Osteocyte (in vitro differentiated cells): ENCODE measurements around the gene SLC5A1. TPM values are rescaled to one million over a fixed set of nuclear protein-coding genes. Genes with fewer than 3 reads are reported as not detected.
"Not testable (repeated sequence)": the region's sequence is repeated elsewhere in the genome, so short reads cannot be mapped to it uniquely, and the experiment has no call there.

Source experiments
- DNase-seq: peaks from one replicate; pipeline ENCODE4 v3.0.0; 2021; ENCODE audit warnings: mixed read lengths; ENCODE audit not compliant: unreplicated experiment; ENCODE audit errors: extremely low spot score
- H3K27ac Mint-ChIP-seq: one replicate; pipeline ENCODE4 v1.8.0; 2021; ENCODE audit warnings: mild to moderate bottlenecking, mixed read lengths; ENCODE audit not compliant: unreplicated experiment
- H3K27me3 Mint-ChIP-seq: one replicate; pipeline ENCODE4 v1.8.0; 2021; ENCODE audit warnings: mixed read lengths; ENCODE audit not compliant: unreplicated experiment
- H3K36me3 Mint-ChIP-seq: one replicate; pipeline ENCODE4 v1.8.0; 2021; ENCODE audit warnings: mixed read lengths; ENCODE audit not compliant: unreplicated experiment
- H3K4me1 Mint-ChIP-seq: one replicate; pipeline ENCODE4 v1.8.0; 2021; ENCODE audit warnings: mixed read lengths; ENCODE audit not compliant: unreplicated experiment
- H3K4me3 Mint-ChIP-seq: one replicate; pipeline ENCODE4 v1.8.0; 2021; ENCODE audit warnings: mild to moderate bottlenecking, moderate library complexity, mixed read lengths; ENCODE audit not compliant: unreplicated experiment
- H3K9me3 Mint-ChIP-seq: one replicate; pipeline ENCODE4 v1.8.0; 2021; ENCODE audit warnings: mixed read lengths; ENCODE audit not compliant: unreplicated experiment
- CTCF ChIP-seq: fragments of 200-600 bp; sonication (generic); IDR thresholded peaks from 2 replicates; pipeline ENCODE4 v1.5.0; 2021; ENCODE audit warnings: antibody characterized with exemption, mild to moderate bottlenecking, moderate library complexity
- total RNA-seq: library from RNA; stranded (reverse); gene quantifications from 2 replicates; pipeline ENCODE4 v1.2.1, GENCODE V29; 2021

Gene SLC5A1
- total RNA-seq, 1 donor from 2014 or later: not detected

GRCh38 chr22:32158712-32159533, 115.9 kb downstream of the SLC5A1 start, which contains the start of gene C22orf42:
TSS of gene C22orf42 (minus strand) at chr22:32159303. CDS start at chr22:32159215, 88 bp downstream.
- Mint-ChIP-seq H3K27ac (no peak within 1 kb of the TSS), H3K36me3 (no peaks in the 10 kb centered on the region), H3K9me3 (no peaks in the 10 kb centered on the region), H3K27me3 (peaks cover 6% of the 10 kb centered on the region), H3K4me3 (no peak within 1 kb of the TSS), H3K4me1 (no peaks in the 10 kb centered on the region)
- DNase-seq: peak; percentile 68
- no peak for TF ChIP-seq CTCF

GRCh38 chr22:32160411-32160810, 117.3 kb downstream of the SLC5A1 start:
- peak; percentile 19 for DNase-seq
- not testable (repeated sequence) for H3K27ac Mint-ChIP-seq, H3K27me3 Mint-ChIP-seq, H3K4me3 Mint-ChIP-seq, H3K36me3 Mint-ChIP-seq, H3K9me3 Mint-ChIP-seq, H3K4me1 Mint-ChIP-seq

Other genes with a start within 250 kb of the SLC5A1 start
- gene YWHAH, start 98.7 kb upstream of the SLC5A1 start, total RNA-seq: 150 and 152 TPM in 2 replicates
- not detected in 2 replicates for gene C22orf42, start 116.0 kb downstream of the SLC5A1 start, total RNA-seq
- not detected in 2 replicates for gene RFPL2, start 161.8 kb downstream of the SLC5A1 start, total RNA-seq
- not detected in 2 replicates for gene SLC5A4, start 212.1 kb downstream of the SLC5A1 start, total RNA-seq